Measurements from ENCODE around the gene SFR1. TPM values are rescaled to one million over a fixed set of nuclear protein-coding genes. Genes with fewer than 3 reads are reported as not detected.

Gene SFR1, protein sequence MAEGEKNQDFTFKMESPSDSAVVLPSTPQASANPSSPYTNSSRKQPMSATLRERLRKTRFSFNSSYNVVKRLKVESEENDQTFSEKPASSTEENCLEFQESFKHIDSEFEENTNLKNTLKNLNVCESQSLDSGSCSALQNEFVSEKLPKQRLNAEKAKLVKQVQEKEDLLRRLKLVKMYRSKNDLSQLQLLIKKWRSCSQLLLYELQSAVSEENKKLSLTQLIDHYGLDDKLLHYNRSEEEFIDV
- 7.2 TPM for total RNA-seq
- long read RNA-seq, transcript SFR1-202 (4 exons, 1,503 nt), result major isoform, 8 of 15 reads
- long read RNA-seq, partial matches to known transcripts, result 3 of 15 reads
- long read RNA-seq, other reads (novel, unspliced or antisense), result 0 of 15 reads

DNA sequence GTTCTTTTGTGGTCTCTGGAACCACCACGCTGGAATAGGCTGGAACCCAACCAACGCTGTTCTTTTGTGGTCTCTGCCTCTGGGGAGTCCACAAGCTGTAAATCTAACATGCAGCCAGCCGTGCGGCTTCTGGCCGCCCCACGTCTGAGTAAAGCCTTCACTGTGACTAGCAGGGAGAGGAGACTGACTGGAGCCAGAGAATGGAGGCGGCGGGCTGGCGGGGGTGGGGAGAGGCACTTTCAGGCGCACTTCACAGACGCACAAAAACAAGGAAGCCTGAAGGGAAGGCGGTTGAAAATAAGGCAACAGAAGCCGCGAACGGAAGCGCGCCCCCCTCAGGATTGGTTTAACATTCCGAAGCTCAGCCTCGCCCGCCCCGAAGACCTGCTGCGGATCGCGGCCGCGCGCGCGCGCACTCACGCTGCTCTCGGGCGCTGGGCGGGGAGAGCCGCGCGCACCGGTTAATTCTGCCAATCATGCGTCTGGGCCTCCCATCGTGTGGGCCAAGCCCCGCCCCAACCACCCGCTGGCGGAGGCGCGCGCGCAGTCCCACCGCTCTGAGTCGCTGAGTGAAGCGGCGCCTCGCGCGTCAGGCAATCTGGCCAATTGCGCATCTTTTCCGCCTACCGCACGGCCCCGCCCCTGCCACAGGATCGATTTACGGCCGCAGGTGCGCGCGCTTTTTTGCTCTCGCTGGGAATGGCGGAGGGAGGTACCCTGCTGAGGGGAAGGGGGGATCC, at the start of gene SFR1:
Gene SFR1 (plus strand): TSS at position 687 of the 740 bp plus-strand sequence. CDS start 13 bp downstream, at position 700.
- intact Hi-C loops (cut with DNase I), result loop anchor here (1.0 to 10.0 kb wide), 7 partner anchors 89 to 233 kb away; partner anchors contain the start of genes CFAP58, GSTO2, SLK and STN1
- DNase-seq (ENCODE audit: low spot score), result peak; percentile 100

DNA sequence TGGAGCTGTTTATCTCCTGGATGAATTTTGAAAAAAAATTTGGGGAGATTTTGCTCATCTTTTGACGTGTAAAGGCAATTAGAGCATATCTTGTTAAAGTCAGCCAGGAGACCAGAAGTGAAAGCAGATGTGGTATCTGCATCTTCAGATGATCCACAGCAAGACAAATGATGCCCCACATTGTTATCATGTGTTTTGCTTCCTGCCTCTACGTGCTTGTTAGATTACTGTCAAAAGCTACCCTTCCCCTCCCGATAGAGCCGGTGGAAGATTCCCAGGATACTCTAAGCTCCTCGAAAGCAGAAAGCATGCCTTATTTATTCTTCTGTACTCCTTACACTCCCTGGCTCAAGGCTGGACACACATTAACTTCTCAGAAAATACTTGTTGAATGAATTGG, 49.2 kb upstream of the SFR1 start:
- intact Hi-C loops (cut with DNase I), result no loop called here

DNA sequence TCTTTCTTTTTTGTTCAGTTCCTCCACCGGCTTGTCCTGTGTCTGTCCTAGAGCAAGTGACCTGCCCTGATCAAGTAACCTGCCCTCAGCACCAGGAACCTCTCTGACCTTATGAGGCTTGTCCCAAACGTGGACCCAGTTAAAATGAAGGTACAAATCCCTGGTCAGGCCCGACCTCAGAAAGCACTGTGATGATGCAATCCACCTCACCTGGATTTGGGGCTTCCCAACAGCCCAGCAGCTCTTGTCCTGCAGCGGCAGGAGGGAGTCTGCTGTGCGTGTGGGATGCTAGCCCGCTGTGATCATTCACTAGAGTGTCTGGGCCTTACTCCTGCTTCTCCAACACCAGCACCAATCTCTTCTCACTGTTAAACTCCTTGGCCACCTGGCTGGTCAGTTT, 47.5 kb upstream of the SFR1 start:
- intact Hi-C loops (cut with DNase I), result no loop called here

More for the DNA sequence above, 49.2 kb upstream of the SFR1 start:
- DNase-seq (ENCODE audit: low spot score), result no peak

DNA sequence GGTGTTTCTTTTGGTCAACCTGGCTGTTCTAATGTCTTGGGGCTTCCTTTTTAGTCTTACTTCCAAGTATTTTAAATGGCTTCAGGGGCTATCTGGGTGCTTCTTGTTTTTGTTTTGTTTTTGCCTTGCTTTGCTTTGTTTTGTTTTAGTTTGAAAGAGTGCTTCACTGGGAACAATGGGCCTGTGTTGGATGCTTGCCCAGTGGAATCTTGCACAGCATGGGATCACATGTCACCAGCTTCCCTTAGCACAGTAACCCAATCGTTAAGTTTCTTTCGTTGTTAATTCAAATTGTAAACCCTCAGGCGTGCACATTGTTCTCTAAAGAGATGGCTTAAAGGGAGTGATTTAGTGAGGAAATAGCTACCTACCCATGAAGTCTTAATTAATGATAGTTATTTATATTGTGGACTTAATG, 45.2 kb upstream of the SFR1 start:
- intact Hi-C loops (cut with DNase I), result loop anchor here (5.0 kb wide), 1 partner anchor 41 kb away; no protein-coding TSS in a partner anchor
- no peak for DNase-seq (ENCODE audit: low spot score)

More for the DNA sequence above, 47.5 kb upstream of the SFR1 start:
- no peak for DNase-seq (ENCODE audit: low spot score)

DNA sequence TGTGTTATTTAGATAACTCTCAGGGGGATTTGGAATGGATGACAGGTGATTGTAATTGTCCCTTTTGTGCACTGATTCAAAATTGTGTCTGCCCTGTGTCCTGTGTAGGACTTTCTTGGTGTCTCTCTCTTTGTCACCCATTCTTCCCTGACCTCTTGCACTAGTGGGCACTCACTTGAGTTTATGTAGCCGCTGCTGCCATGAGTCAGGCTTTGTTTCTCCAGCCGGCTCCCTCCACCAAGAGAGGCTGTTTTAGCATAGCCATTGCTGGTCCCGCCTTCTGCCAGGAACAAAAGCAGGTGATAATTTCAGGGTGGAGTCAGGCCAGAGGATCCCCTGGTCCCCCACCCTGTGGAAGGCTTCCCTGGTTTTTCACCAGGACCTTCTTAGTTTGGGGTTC, 44.7 kb upstream of the SFR1 start:
- intact Hi-C loops (cut with DNase I), result loop anchor here (5.0 kb wide), 1 partner anchor 40 kb away; no protein-coding TSS in a partner anchor

DNA sequence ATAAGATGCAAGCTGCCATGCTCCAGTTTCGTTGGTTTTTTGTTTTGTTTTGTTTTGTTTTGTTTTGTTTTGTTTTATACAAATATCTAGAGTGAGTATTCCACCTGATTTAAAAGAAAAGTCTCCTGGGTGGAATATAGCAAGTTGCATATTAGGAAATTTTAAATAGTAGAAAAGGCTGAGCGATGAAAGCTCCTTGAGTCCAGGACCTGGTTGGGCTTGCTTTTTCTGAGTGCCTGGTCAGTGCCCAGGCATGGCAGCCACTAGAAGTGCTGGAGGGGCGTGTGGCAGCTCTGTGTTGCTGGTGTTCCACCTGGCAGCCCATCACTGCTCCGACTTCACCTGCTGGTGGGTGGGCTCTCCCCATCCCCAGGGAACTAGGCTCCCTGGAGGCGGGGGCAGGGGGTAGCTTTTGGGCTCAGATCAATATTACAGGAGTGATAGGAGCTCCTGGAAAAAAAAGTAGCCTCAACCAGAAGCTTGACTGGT, 44.3 kb upstream of the SFR1 start:
- intact Hi-C loops (cut with DNase I), result loop anchor here (5.0 kb wide), 1 partner anchor 40 kb away; no protein-coding TSS in a partner anchor
- no peak for DNase-seq (ENCODE audit: low spot score)

More for the DNA sequence above, 44.7 kb upstream of the SFR1 start:
- no peak for DNase-seq (ENCODE audit: low spot score)

DNA sequence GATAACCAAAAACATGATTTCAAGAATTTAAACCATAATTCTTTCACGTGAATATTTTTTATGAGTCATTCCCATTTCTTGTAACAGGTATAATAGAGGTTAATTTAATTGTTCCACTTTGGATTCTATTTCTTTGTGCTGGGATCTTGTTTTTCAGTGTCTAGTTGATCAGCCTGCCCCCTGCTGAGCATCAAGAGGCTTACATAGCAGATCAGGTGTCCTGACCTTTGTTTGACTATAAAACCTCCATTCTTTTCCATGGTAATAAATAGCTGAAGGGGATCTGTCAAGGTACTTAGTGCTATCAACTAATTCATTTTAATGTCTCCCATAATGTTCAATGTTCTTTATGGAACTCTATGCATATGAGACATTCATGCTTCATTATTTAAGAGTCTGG, 41.2 kb upstream of the SFR1 start:
- DNase-seq (ENCODE audit: low spot score), result no peak
- intact Hi-C loops (cut with DNase I), result no loop called here

DNA sequence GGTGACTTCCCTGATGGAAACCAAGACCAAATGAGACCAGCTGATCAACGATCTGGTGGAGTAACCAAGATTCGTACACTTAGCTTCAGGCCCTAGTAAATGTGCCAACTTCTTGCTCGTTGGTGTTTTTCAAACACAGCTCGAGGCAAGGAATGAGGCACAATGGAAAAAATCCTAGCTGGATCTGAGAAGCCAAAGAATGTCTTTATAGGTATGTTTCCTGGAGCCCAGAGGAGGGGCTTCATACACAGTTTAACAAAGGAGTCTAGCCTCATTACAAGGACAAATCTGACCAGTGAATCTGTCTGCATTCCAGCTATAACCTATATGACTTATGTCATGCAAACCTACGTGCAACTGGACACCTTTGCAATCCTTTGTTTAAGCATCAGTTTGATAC, 40.0 kb upstream of the SFR1 start:
- intact Hi-C loops (cut with DNase I), result no loop called here
- no peak for DNase-seq (ENCODE audit: low spot score)

DNA sequence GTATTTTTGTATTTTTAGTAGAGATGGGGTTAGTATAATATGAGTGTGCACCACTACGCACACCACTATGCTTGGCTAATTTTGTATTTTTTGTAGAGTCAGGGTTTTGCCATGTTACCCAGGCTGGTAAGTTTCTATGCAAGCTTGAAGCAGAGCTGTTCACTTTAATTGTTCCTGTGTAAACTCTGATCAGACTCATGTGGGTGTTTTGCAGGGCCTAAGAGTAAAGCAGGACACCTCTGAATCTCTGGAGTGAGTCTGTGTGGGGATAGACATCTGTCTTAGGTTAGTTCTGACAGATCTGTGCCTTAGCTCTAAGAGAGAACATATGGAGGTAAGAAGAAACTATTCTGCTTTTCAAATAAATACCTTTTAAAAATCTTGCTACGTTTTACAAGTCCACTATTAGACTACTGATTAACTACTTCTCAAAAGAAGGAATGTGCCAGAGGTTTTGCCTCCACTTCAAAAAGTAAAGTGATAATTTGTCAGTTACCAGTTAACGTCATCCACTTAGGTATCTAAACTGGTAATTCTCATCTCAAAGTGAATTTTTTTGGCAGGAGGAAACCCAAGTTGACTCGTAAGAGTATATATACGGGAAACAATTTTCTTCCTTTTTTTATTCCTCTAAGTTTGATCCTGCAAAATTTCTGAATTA, 37.4 kb upstream of the SFR1 start:
- DNase-seq (ENCODE audit: low spot score), result no peak
- intact Hi-C loops (cut with DNase I), result no loop called here

DNA sequence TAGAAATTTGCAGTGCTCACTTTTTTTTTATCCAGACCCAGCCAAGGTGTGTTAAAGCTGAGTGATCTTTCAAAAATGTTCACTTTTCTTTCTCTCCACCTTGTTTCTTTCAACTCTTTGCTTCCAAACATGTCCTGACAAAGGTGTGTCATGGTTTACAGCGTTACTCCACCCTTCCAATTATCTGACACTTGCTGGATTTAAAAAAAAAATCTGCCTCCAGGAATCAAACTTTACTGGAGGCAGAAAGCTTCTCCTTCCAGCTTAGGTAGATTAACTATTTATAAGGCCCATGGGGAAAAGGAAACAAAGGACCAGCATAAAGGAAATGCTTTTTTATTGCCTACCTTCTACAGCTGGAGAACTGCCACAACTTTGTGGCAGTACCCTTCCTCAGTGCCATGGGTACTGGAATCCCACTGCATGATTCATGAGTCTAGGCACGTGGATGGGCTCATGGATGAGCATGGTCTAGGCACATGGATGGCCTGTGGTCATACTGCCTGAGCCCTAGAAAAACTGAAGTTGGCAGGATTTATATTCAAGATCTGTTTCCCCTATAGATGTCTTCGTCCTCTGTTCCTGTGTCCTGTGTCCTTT, 36.1 kb upstream of the SFR1 start, which contains the start of gene COL17A1:
Gene COL17A1 (minus strand): TSS at position 80 of the 600 bp plus-strand sequence. CDS start 5,207 bp downstream, outside the sequence.
- no peak for DNase-seq (ENCODE audit: low spot score)
- intact Hi-C loops (cut with DNase I), result no loop called here

DNA sequence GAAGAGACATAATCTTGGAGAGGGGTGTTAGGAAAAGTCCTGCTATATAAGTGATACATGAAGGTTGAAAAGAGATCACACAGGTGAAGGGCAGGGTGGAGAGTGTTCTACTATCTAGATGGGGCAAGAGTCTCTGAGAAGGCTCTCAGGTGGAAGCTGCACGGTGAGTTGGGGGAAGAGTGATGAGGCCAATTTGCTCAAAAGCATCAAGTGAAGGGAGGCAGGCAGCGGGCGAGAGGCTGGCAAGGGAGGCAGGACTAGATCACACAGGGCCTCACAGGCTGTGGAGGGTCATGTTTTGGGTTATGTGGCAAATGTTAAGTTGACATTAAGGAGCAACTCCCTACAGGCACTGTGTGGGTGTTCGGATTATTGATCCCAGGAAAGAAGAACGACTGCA, 33.7 kb upstream of the SFR1 start:
- DNase-seq (ENCODE audit: low spot score), result no peak
- intact Hi-C loops (cut with DNase I), result no loop called here

DNA sequence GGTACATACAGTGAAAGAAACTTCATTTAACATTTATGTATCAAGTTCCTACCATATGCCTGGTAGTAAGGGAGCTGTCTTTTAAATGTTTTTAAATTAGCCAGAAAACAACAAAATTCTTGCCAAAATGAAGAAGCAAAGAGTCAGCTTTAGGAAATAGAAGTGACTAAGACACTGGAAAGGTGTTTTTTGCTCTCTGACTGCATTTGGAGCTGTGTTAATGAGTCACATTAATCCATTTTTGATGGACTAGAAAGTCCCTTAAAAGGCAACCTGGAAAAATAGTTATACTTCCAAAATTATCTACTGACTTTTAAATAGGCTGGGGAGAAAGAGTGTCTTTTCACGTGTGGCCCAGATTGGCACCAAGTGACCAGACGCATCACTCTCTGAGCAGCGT, 32.4 kb upstream of the SFR1 start:
- intact Hi-C loops (cut with DNase I), result no loop called here
- no peak for DNase-seq (ENCODE audit: low spot score)

DNA sequence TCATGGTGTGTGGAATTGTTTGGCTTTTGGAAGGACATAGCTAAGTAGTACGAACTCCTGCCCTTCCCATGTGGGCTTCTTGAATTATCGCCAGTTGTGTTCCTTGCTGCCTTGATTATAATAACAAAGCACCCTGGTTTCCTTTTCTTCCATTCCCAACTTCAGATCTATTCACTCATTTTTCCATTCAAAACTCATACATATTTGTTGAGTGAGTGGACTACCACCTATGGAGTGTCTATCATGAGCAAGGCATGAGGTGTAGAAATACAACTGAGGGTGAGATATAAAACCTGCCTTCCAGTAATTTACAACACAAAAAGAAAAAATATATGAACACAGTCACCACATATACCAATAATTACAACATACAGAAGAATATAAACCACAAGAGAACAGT, 31.4 kb upstream of the SFR1 start:
- intact Hi-C loops (cut with DNase I), result no loop called here
- DNase-seq (ENCODE audit: low spot score), result no peak

DNA sequence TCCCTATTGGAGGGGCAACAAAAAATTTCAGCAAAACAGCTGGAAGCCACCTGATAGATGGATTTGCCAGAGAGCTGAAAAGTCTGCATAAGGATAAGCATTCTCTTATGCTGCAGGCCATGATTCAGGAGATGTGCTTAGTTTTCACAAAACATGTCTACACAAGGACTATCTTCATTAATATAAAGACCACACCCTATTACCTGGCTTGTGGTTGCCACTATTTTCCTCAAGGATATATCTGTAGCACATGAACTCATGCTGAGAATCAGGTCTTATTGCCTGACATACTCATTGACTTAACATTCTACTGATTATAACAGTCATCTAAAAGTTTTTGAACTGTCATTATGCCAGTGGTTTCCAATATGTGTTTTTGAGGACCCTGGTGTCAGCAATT, 29.2 kb upstream of the SFR1 start:
- intact Hi-C loops (cut with DNase I), result no loop called here
- DNase-seq (ENCODE audit: low spot score), result no peak

DNA sequence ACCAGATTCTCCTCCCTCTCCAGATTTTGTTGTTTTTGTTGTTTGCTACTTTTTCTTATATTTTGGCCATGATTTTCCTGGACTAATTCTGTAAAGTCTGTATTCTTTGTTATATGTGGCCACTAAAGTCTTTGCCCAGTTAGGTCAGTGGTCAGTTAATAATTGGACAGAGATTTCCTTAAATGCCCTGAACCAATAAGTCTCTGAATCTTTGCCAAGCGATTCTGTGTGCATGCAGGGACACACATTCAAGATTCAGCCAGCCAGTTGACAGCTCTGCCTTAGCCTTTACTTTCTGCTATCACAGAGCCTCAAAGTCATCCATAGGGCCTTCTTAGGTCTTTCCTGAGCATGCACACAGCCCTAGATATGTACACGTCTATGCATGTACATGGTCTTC, 25.3 kb upstream of the SFR1 start:
- intact Hi-C loops (cut with DNase I), result no loop called here
- DNase-seq (ENCODE audit: low spot score), result no peak

DNA sequence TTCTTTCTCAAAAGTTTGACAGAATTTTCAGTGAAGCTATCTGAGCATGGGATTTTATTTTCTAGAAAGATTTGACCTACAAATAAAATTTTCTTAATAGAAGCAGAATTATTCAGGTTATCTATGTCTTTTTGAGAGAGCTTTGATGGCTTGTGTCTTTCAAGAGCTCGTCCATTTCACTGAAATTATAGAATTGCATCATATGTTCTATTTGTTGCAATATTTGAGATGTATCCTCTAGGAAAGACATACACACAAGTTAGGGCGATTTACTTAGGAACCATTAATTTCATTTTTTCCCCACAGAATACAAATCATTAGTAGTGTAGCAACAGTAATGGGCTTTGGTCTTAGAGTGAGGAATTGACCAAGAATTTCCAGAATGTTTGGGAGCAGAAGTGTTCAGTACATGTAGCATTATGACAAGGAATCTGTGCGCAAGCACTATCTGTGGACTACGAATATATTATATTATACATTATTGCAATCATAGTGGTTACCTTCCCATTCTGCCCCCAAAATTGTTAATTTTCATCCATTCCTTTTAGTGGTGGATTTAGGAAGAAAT, 23.5 kb upstream of the SFR1 start:
- intact Hi-C loops (cut with DNase I), result no loop called here
- no peak for DNase-seq (ENCODE audit: low spot score)

DNA sequence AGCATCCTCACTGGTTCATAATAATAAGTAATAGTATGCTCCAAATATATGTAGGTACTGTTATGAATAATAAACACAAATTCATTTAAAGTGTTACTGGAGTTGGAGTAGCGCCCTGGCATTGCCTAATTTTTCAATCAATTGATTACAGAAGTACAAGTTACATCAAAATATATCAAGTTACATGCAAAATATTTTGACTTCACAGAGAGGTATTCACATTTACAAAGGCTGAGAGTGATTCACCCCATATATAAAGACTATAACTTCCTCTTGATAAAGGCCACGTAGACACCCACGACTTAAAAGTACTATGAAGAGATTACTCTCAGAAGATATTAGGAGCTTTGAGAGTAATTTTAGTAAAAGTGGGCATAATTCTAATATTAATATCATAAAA, 22.7 kb upstream of the SFR1 start:
- intact Hi-C loops (cut with DNase I), result no loop called here
- DNase-seq (ENCODE audit: low spot score), result no peak

DNA sequence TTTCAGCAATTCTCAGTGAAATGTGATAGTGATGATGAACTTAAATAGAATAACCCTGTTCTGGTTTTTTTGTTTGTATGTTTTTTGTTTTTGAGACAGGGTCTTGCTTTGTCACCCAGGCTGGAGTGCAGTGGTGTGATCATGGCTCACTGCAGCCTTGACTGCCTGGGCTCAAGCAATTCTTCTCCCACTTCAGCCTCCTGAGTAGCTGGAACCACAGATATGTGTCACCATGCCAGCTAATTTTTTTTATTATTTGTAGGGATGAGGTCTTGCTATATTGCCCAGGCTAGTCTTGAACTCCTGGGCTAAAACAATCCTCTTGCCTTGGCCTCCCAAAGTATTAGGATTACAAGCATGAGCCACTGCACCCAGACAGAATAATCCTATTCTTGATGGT, 22.0 kb upstream of the SFR1 start:
- no peak for DNase-seq (ENCODE audit: low spot score)
- intact Hi-C loops (cut with DNase I), result no loop called here

DNA sequence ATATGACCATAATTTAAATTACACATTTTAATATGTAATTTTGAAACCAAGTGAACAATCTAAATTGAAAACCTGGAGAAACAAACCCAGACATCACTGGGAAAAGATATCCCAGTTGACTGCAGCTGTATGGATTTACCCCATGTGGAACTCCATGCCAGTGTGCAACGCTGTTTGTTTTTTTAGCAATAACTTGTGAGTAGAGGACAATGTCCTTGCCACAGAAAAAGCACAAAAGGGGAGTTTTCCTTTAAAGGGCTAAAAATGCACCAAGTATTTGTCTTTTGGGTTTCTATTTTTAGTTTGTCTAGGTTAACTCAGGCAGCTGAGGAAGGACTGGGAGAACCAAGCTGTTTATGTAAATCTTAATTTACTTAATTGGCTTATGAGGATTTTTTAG, 21.2 kb upstream of the SFR1 start:
- intact Hi-C loops (cut with DNase I), result no loop called here

More for the DNA sequence above, 21.2 kb upstream of the SFR1 start:
- DNase-seq (ENCODE audit: low spot score), result no peak

Measured in cardiac septum (tissue), 1 donor.